ENCODE measurements around the gene CCDC127. TPM values are rescaled to one million over a fixed set of nuclear protein-coding genes. Genes with fewer than 3 reads are reported as not detected.
"Not testable (repeated sequence)": the region's sequence is repeated elsewhere in the genome, so short reads cannot be mapped to it uniquely, and the experiment has no call there.

Gene CCDC127
- total and polyA plus RNA-seq, 4 donors: 7.8 to 21.0 (median 12.7) TPM

GRCh38 chr5:237931-238330, 20.0 kb upstream of the CCDC127 start:
- H3K36me3 ChIP-seq (ENCODE audit: control insufficient read depth, insufficient read depth, low read length): peaks cover 43% of the 10 kb centered on the region
- not testable (repeated sequence) for H3K4me1 ChIP-seq (ENCODE audit: control insufficient read depth, insufficient read depth, low read length); H3K27ac ChIP-seq (ENCODE audit: low read depth, low read length); H3K27me3 ChIP-seq (ENCODE audit: control insufficient read depth, insufficient read depth, low read length); H3K9me3 ChIP-seq (ENCODE audit: control insufficient read depth, insufficient read depth, low read length); DNase-seq (ENCODE audit: low read depth in 4 of 6, low spot score in 6 of 6); H3K4me3 ChIP-seq (ENCODE audit: low read depth, low read length)
- 87% methylated on average over 4 of the region's 8 CpGs for WGBS (ENCODE audit: insufficient coverage)

DNA sequence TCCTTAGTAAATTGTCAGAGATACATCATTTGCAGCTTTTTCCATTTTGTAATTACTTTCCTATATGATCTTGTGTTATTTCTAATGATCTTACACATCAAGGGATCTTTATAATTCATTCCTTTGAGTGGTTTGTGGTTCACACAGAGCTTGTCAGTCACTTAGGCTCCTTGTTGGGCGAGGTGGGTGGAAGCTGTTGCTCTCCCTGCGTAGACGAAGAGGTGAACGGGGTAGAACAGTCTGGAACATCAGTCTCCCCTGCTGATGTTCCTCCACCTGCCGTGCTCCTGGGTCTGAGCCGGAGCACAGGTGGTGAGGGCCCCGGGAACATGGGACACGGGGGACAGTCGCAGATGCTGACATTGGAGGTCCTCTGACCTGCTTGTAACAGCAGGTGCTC, 17.6 kb upstream of the CCDC127 start:
- not testable (repeated sequence) for DNase-seq (ENCODE audit: low read depth in 4 of 6, low spot score in 6 of 6); H3K27ac ChIP-seq (ENCODE audit: low read depth, low read length); H3K4me1 ChIP-seq (ENCODE audit: control insufficient read depth, insufficient read depth, low read length); H3K9me3 ChIP-seq (ENCODE audit: control insufficient read depth, insufficient read depth, low read length); H3K27me3 ChIP-seq (ENCODE audit: control insufficient read depth, insufficient read depth, low read length); H3K4me3 ChIP-seq (ENCODE audit: low read depth, low read length)
- peaks cover 48% of the 10 kb centered on the region for H3K36me3 ChIP-seq (ENCODE audit: control insufficient read depth, insufficient read depth, low read length)
- 100% methylated on average over 3 of the region's 9 CpGs for WGBS (ENCODE audit: insufficient coverage)

DNA sequence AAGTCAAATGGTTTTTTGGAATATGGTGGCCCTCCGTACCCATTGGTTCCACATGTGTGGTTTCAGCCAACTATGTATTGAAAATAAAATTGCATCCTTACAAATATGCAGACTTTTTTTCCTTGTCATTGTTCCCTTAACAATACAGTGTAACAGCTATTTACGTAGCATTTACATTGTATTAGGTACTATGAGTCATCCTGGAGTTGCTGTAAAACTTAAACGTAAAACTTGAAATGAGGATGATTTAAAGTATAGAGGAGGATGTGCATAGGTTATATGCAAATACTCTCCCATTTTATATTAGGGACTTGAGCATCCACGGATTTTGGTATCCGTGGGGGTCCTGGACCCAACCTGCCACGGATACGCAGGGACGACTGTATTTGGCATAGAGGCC, 16.5 kb upstream of the CCDC127 start:
- H3K4me3 ChIP-seq (ENCODE audit: low read depth, low read length): no peak overlapping the region
- no peak for DNase-seq (ENCODE audit: low read depth in 4 of 6, low spot score in 6 of 6)
- WGBS (ENCODE audit: insufficient coverage): 100% methylated on average over 5 of the region's 8 CpGs

DNA sequence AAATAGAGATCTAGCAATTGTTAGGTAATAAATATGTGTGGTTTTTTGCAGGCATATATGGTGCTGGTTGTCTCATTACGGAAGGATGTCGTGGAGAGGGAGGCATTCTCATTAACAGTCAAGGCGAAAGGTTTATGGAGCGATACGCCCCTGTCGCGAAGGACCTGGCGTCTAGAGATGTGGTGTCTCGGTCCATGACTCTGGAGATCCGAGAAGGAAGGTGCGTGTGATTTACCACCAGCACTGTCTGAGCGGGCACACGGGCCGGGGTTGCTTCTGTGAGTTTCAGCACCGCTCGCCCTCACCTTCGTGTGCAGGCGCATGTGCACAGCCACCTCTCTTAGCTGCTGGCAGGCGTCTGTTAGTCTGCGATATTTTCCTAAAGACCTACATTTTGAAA, 15.5 kb upstream of the CCDC127 start:
- not testable (repeated sequence) for H3K4me1 ChIP-seq (ENCODE audit: control insufficient read depth, insufficient read depth, low read length); H3K27ac ChIP-seq (ENCODE audit: low read depth, low read length); H3K9me3 ChIP-seq (ENCODE audit: control insufficient read depth, insufficient read depth, low read length); H3K4me3 ChIP-seq (ENCODE audit: low read depth, low read length); H3K27me3 ChIP-seq (ENCODE audit: control insufficient read depth, insufficient read depth, low read length); DNase-seq (ENCODE audit: low read depth in 4 of 6, low spot score in 6 of 6)
- H3K36me3 ChIP-seq (ENCODE audit: control insufficient read depth, insufficient read depth, low read length): peaks cover 45% of the 10 kb centered on the region
- WGBS (ENCODE audit: insufficient coverage): 97% methylated on average over 16 of the region's 20 CpGs

More for the DNA sequence above, 16.5 kb upstream of the CCDC127 start:
- H3K27ac ChIP-seq (ENCODE audit: low read depth, low read length): no peak overlapping the region
- H3K36me3 ChIP-seq (ENCODE audit: control insufficient read depth, insufficient read depth, low read length): peaks cover 48% of the 10 kb centered on the region
- no peaks in the 10 kb centered on the region for H3K9me3 ChIP-seq (ENCODE audit: control insufficient read depth, insufficient read depth, low read length)
- H3K4me1 ChIP-seq (ENCODE audit: control insufficient read depth, insufficient read depth, low read length): no peaks in the 10 kb centered on the region
- no peaks in the 10 kb centered on the region for H3K27me3 ChIP-seq (ENCODE audit: control insufficient read depth, insufficient read depth, low read length)

DNA sequence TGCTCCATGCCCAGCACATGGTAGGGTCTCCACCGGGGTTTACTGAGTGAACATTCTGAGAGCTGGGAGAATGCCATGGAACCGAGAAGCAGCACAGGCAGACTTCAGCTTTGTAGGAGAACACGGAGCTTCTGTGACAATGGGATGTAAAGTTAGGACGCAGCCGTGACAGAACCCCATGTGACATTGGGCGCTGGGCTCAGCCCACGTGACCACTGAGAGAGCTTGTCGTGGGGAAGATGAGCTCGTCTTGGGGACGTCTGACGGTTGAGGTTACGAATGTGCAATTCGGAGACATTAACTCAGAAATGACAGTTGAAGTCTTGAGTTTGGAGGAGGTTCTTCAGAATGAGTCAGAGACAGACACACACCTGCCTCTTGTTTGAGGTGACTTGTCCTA, 13.7 kb upstream of the CCDC127 start:
- Histone ChIP-seq H3K27ac (ENCODE audit: low read depth, low read length) (no peak overlapping the region), H3K9me3 (ENCODE audit: control insufficient read depth, insufficient read depth, low read length) (no peaks in the 10 kb centered on the region), H3K4me1 (ENCODE audit: control insufficient read depth, insufficient read depth, low read length) (no peaks in the 10 kb centered on the region), H3K27me3 (ENCODE audit: control insufficient read depth, insufficient read depth, low read length) (no peaks in the 10 kb centered on the region), H3K4me3 (ENCODE audit: low read depth, low read length) (no peak overlapping the region), H3K36me3 (ENCODE audit: control insufficient read depth, insufficient read depth, low read length) (peaks cover 57% of the 10 kb centered on the region)
- DNase-seq (ENCODE audit: low read depth in 4 of 6, low spot score in 6 of 6): no peak
- 92% methylated on average over 13 of the region's 13 CpGs for WGBS (ENCODE audit: insufficient coverage)

- Histone ChIP-seq H3K27ac (ENCODE audit: low read depth, low read length) (no peak overlapping the region), H3K36me3 (ENCODE audit: control insufficient read depth, insufficient read depth, low read length) (peaks cover 61% of the 10 kb centered on the region), H3K9me3 (ENCODE audit: control insufficient read depth, insufficient read depth, low read length) (no peaks in the 10 kb centered on the region), H3K4me1 (ENCODE audit: control insufficient read depth, insufficient read depth, low read length) (no peaks in the 10 kb centered on the region), H3K4me3 (ENCODE audit: low read depth, low read length) (no peak overlapping the region), H3K27me3 (ENCODE audit: control insufficient read depth, insufficient read depth, low read length) (no peaks in the 10 kb centered on the region)
- DNase-seq (ENCODE audit: low read depth in 4 of 6, low spot score in 6 of 6): no peak
- WGBS (ENCODE audit: insufficient coverage): 96% methylated on average over 12 of the region's 14 CpGs
Measured at GRCh38 chr5:230711-231110, 12.8 kb upstream of the CCDC127 start.

DNA sequence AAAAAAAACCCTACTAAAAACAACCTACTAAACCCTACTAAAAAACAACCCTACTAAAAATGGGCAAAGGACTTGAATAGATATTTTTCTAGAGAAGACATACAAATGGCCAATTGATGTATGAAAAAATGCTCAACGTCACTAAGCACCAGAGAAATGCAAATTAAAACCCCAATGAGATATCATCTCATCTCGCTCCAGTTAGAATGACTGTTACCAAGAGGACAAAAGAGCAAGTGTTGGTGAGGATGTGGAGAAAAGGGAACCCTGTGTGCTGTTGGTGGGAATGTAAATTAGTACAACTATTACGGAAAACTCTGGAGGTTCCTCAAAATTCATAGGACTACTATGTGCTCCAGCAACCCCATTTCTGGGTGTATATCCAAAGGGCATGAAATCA, 10.9 kb upstream of the CCDC127 start:
- WGBS (ENCODE audit: insufficient coverage): 89% methylated on average over 1 of the region's 3 CpGs
- no peaks in the 10 kb centered on the region for H3K9me3 ChIP-seq (ENCODE audit: control insufficient read depth, insufficient read depth, low read length)
- H3K4me3 ChIP-seq (ENCODE audit: low read depth, low read length): no peak overlapping the region
- no peak overlapping the region for H3K27ac ChIP-seq (ENCODE audit: low read depth, low read length)
- no peaks in the 10 kb centered on the region for H3K27me3 ChIP-seq (ENCODE audit: control insufficient read depth, insufficient read depth, low read length)
- DNase-seq (ENCODE audit: low read depth in 4 of 6, low spot score in 6 of 6): no peak
- no peaks in the 10 kb centered on the region for H3K4me1 ChIP-seq (ENCODE audit: control insufficient read depth, insufficient read depth, low read length)
- H3K36me3 ChIP-seq (ENCODE audit: control insufficient read depth, insufficient read depth, low read length): peaks cover 67% of the 10 kb centered on the region

DNA sequence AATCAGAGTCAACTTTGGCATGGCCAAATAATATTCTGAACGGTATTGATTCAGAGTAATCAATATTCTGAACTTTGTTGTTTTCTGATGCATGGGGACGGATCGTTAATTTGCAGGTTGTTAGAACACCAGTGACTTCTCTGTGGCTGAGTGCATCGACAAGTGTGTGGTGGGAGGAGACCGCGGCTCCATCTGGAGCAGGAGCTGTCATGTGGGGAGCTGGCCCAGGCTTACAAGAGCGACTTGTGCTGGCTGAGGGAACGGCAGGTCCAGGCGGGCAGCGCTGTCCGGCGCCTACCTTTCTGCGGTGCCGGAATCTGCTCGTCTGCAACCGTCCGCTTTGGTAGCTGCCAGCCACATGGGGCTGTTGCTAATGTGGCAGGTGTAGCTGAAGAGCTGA, 9.4 kb upstream of the CCDC127 start:
- not testable (repeated sequence) for H3K27ac ChIP-seq (ENCODE audit: low read depth, low read length); H3K4me1 ChIP-seq (ENCODE audit: control insufficient read depth, insufficient read depth, low read length); H3K9me3 ChIP-seq (ENCODE audit: control insufficient read depth, insufficient read depth, low read length); DNase-seq (ENCODE audit: low read depth in 4 of 6, low spot score in 6 of 6); H3K27me3 ChIP-seq (ENCODE audit: control insufficient read depth, insufficient read depth, low read length); H3K4me3 ChIP-seq (ENCODE audit: low read depth, low read length)
- H3K36me3 ChIP-seq (ENCODE audit: control insufficient read depth, insufficient read depth, low read length): peaks cover 62% of the 10 kb centered on the region
- 99% methylated on average over 6 of the region's 17 CpGs for WGBS (ENCODE audit: insufficient coverage)

DNA sequence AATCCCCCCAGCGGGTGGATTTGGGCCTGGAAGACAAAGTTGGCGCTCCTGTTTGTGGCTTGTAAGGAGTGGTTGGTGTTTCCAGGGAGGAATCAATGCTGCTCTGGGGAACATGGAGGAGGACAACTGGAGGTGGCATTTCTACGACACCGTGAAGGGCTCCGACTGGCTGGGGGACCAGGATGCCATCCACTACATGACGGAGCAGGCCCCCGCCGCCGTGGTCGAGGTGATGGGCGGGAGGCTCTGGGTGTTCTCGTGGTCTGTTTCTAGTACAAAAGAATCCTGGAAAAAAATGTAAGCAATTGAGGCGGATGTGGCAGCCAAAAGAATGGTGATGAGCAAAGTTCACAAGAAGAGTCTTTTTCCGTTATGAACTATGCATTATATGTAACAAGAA, 7.4 kb upstream of the CCDC127 start:
- 96% methylated on average over 12 of the region's 14 CpGs for WGBS (ENCODE audit: insufficient coverage)
- Histone ChIP-seq H3K4me1 (ENCODE audit: control insufficient read depth, insufficient read depth, low read length) (peaks cover 2% of the 10 kb centered on the region), H3K27ac (ENCODE audit: low read depth, low read length) (no peak overlapping the region), H3K36me3 (ENCODE audit: control insufficient read depth, insufficient read depth, low read length) (peaks cover 44% of the 10 kb centered on the region), H3K27me3 (ENCODE audit: control insufficient read depth, insufficient read depth, low read length) (no peaks in the 10 kb centered on the region), H3K9me3 (ENCODE audit: control insufficient read depth, insufficient read depth, low read length) (no peaks in the 10 kb centered on the region), H3K4me3 (ENCODE audit: low read depth, low read length) (no peak overlapping the region)
- DNase-seq (ENCODE audit: low read depth in 4 of 6, low spot score in 6 of 6): no peak

DNA sequence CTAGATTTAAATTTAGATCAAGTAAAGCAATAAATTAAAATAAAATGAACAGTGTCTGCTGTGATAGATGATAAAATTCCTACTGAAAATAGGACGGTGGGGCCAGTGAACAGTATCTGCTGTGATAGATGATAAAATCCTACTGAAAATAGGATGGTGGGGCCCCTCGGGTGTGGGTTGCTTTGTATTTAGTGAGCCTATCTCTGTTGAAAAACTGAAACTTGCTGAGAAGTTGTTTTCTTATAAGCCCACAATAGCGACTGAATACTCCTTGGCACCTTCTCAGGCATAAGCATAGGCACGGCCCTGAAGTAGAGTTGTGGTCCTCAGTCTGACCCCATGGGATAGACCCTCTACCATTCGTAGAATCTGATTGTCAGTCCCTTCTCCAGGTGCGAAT, 5.8 kb upstream of the CCDC127 start:
- Histone ChIP-seq H3K9me3 (ENCODE audit: control insufficient read depth, insufficient read depth, low read length) (no peaks in the 10 kb centered on the region), H3K36me3 (ENCODE audit: control insufficient read depth, insufficient read depth, low read length) (peaks cover 40% of the 10 kb centered on the region), H3K4me1 (ENCODE audit: control insufficient read depth, insufficient read depth, low read length) (peaks cover 10% of the 10 kb centered on the region), H3K27ac (ENCODE audit: low read depth, low read length) (no peak overlapping the region), H3K4me3 (ENCODE audit: low read depth, low read length) (no peak overlapping the region), H3K27me3 (ENCODE audit: control insufficient read depth, insufficient read depth, low read length) (no peaks in the 10 kb centered on the region)
- no peak for DNase-seq (ENCODE audit: low read depth in 4 of 6, low spot score in 6 of 6)
- WGBS (ENCODE audit: insufficient coverage): 89% methylated on average over 6 of the region's 6 CpGs
